Neural cell (in vitro differentiated cells): ENCODE measurements around the gene NT5C2.

Experiments used
- CTCF ChIP-seq: fragments of 450-650 bp; IDR thresholded peaks from 2 replicates; pipeline ENCODE4 v1.5.1; 2014; ENCODE audit warnings: antibody characterized with exemption, mild to moderate bottlenecking, moderate library complexity; ENCODE audit not compliant: poor library complexity, severe bottlenecking
- RAD21 ChIP-seq: fragments of 450-650 bp; conservative IDR thresholded peaks from 2 replicates; pipeline ENCODE4 v1.6.1; 2014; ENCODE audit warnings: antibody characterized with exemption, mild to moderate bottlenecking, moderate library complexity
- TAF1 ChIP-seq: IDR thresholded peaks from 2 replicates; pipeline ENCODE4 v1.6.1; 2012; ENCODE audit warnings: low read depth

GRCh38 chr10:103111031-103111917 is 81.8 kb downstream of the NT5C2 start:
- TF ChIP-seq CTCF (no peak), TAF1 (no peak), RAD21 (no peak)
